HG03442 (cell line): ENCODE results near the gene SETBP1.

Source experiments
- ATAC-seq: cut with Tn5 transposase; IDR thresholded peaks from one replicate; pipeline ENCODE4 v1.9.1; 2021; ENCODE audit warnings: mild to moderate bottlenecking, moderate library complexity; ENCODE audit not compliant: unreplicated experiment

Gene SETBP1

GRCh38 chr18:44680273-44681075, at the start of gene SETBP1:
SETBP1 (plus strand) TSS chr18:44680888; CDS start chr18:44701347, 20,459 bp downstream.
- ATAC-seq, result no peak

- no peak for ATAC-seq
Observed at GRCh38 chr18:44632469-44633145, 48.1 kb upstream of the SETBP1 start.

GRCh38 chr18:44635546-44635945, 45.1 kb upstream of the SETBP1 start:
- no peak for ATAC-seq

- peak; percentile 72 for ATAC-seq
Observed at GRCh38 chr18:44636241-44636640, 44.4 kb upstream of the SETBP1 start.

- peak; percentile 57 for ATAC-seq
Observed at GRCh38 chr18:44637210-44638033, 43.3 kb upstream of the SETBP1 start.

GRCh38 chr18:44638034-44638540, 42.6 kb upstream of the SETBP1 start:
- no peak for ATAC-seq

- no peak for ATAC-seq
Observed at GRCh38 chr18:44638811-44639210, 41.9 kb upstream of the SETBP1 start.

- no peak for ATAC-seq
Observed at GRCh38 chr18:44643004-44643403, 37.7 kb upstream of the SETBP1 start.

GRCh38 chr18:44651478-44651877, 29.2 kb upstream of the SETBP1 start:
- ATAC-seq, result no peak

GRCh38 chr18:44651918-44652572, 28.6 kb upstream of the SETBP1 start:
- ATAC-seq, result no peak

- no peak for ATAC-seq
Observed at GRCh38 chr18:44652722-44653121, 28.0 kb upstream of the SETBP1 start.

- ATAC-seq, result no peak
Observed at GRCh38 chr18:44654573-44654972, 26.1 kb upstream of the SETBP1 start.

GRCh38 chr18:44655435-44655834, 25.3 kb upstream of the SETBP1 start:
- ATAC-seq, result no peak

GRCh38 chr18:44659771-44660170, 20.9 kb upstream of the SETBP1 start:
- no peak for ATAC-seq

- ATAC-seq, result no peak
Observed at GRCh38 chr18:44668270-44668975, 12.3 kb upstream of the SETBP1 start.

GRCh38 chr18:44671914-44672313, 8.8 kb upstream of the SETBP1 start:
- ATAC-seq, result no peak

GRCh38 chr18:44672506-44672905, 8.2 kb upstream of the SETBP1 start:
- ATAC-seq, result no peak

- ATAC-seq, result no peak
Observed at GRCh38 chr18:44673256-44673880, 7.3 kb upstream of the SETBP1 start.

- ATAC-seq, result no peak
Observed at GRCh38 chr18:44677933-44678332, 2.8 kb upstream of the SETBP1 start.

GRCh38 chr18:44678725-44679055, 2.0 kb upstream of the SETBP1 start:
- ATAC-seq, result no peak
